Spleen (tissue), 7 donors: ENCODE data around the gene TECPR1.

ENCODE experiments used
- POLR2A ChIP-seq, 3 donors: fragments of 450-650 bp; IDR thresholded peaks; one replicate each; pipeline ENCODE4 v1.5.1; 2017; ENCODE audit warnings: antibody characterized with exemption in 3 of 3, mild to moderate bottlenecking in 1 of 3
- POLR2AphosphoS5 ChIP-seq, 3 donors: sonication (generic); formaldehyde crosslinking; IDR thresholded peaks; one replicate each; pipeline ENCODE4 v1.5.1; 2017; ENCODE audit warnings: antibody characterized with exemption in 3 of 3
- TF ChIP-seq, protein P1 (sequence below), 11 experiments: fragments of 200-600 bp in 7 of 11; fragments of 450-650 bp in 4 of 11; sonication (generic) in 4 of 11; IDR thresholded peaks in 8 of 11; conservative IDR thresholded peaks in 3 of 11; 1 replicate in 7 of 11; 2 replicates in 4 of 11; pipeline versions ENCODE4 v1.4.0 to v1.8.0; 2016 to 2021; ENCODE audit warnings: antibody characterized with exemption in 11 of 11, inconsistent platforms in 4 of 11, mild to moderate bottlenecking in 1 of 11
- donor health status: DM: no; HTN: no; CAD: no; lungs with moderate emphysema.
- donor health status: DM: no; HTN: no; CAD: no.
- donor health status: DM: no; HTN: no; CAD: no.

GRCh38 chr7:98174334-98175259, 77.4 kb downstream of the TECPR1 start:
- TF ChIP-seq, protein P1, sequence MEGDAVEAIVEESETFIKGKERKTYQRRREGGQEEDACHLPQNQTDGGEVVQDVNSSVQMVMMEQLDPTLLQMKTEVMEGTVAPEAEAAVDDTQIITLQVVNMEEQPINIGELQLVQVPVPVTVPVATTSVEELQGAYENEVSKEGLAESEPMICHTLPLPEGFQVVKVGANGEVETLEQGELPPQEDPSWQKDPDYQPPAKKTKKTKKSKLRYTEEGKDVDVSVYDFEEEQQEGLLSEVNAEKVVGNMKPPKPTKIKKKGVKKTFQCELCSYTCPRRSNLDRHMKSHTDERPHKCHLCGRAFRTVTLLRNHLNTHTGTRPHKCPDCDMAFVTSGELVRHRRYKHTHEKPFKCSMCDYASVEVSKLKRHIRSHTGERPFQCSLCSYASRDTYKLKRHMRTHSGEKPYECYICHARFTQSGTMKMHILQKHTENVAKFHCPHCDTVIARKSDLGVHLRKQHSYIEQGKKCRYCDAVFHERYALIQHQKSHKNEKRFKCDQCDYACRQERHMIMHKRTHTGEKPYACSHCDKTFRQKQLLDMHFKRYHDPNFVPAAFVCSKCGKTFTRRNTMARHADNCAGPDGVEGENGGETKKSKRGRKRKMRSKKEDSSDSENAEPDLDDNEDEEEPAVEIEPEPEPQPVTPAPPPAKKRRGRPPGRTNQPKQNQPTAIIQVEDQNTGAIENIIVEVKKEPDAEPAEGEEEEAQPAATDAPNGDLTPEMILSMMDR (IDR thresholded peaks at IDR 0.05 in 8 of 11, conservative IDR thresholded peaks at IDR 0.05 in 3 of 11) = no peak
- no peak for TF ChIP-seq POLR2A (IDR thresholded peaks at IDR 0.05)
- TF ChIP-seq POLR2AphosphoS5 (IDR thresholded peaks at IDR 0.05) = no peak
